HG03095 (cell line): ENCODE measurements around the gene ST6GAL2.

Experiments used
- ATAC-seq: cut with Tn5 transposase; IDR thresholded peaks from one replicate; pipeline ENCODE4 v1.9.1; 2021; ENCODE audit warnings: moderate library complexity; ENCODE audit not compliant: unreplicated experiment

ST6GAL2 gene, protein sequence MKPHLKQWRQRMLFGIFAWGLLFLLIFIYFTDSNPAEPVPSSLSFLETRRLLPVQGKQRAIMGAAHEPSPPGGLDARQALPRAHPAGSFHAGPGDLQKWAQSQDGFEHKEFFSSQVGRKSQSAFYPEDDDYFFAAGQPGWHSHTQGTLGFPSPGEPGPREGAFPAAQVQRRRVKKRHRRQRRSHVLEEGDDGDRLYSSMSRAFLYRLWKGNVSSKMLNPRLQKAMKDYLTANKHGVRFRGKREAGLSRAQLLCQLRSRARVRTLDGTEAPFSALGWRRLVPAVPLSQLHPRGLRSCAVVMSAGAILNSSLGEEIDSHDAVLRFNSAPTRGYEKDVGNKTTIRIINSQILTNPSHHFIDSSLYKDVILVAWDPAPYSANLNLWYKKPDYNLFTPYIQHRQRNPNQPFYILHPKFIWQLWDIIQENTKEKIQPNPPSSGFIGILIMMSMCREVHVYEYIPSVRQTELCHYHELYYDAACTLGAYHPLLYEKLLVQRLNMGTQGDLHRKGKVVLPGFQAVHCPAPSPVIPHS

DNA sequence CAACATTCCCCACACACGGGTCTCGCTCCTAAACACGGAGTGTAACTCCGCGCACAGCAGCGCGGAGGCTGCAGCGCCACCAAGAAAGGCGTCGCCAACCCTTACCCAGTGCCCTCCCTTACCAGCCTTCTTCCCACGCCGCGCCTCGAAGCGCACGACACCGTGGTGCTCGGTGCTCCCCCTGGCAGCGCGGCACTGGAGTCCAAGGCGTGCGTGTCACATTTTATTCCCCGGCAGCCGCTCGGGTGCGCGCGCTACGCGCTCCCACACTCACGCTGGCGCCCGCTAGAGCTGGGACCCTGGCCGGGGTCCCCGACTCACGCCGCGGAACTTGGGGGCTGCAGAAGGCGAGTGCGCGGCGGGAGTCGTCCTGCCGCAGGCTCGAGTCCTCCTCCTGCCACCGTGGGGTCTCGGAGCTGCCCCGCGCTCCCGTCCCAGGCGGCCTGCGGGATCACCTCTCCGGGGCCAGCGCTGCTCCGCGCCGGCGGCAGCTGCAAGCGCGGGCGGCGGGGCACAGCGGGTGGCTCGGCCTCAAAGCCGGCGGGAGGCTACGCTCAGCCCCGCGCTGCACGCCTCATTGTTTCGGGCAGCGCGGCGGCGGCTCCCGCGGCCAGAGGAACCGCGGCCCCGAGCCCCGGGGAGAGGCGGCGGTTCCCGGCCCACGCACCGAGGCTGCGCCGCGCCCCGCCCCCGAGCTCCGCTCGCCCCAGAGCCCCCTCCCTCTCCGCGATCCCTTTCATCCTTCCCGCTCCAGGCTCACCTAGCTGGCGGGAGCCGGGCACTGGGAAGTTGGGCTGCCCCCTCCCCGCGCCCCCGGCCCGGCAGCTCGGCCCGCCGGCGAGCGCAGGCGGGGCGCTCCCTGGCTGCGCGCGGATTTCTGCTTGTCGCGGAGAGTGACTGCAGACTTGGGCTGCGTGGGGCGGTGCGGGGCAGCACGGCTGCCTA, at the start of gene ST6GAL2:
TSS of gene ST6GAL2 (minus strand) at position 197 of the 945 bp plus-strand sequence. CDS start 42,190 bp downstream, outside the sequence.
- ATAC-seq, result no peak

DNA sequence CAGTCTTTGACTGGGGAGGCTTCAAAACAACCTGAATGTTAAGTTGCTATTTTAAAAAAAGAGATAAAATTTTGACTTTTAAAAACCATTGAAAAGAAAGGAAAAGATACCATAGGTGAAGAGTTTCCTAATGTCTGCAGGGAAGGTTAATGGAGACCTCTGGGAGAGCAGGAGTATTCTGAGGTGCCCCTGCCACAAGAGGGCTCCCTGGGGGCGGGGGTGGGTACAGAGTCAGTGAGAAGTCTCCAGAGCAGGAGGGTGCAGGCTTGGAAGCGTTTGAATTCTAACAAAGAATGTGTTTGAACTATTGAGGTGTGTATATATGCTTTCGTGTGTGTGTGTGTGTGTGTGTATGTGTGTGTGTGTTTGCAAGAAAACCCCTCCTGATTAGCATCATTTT, 46.7 kb upstream of the ST6GAL2 start:
- ATAC-seq, result no peak

DNA sequence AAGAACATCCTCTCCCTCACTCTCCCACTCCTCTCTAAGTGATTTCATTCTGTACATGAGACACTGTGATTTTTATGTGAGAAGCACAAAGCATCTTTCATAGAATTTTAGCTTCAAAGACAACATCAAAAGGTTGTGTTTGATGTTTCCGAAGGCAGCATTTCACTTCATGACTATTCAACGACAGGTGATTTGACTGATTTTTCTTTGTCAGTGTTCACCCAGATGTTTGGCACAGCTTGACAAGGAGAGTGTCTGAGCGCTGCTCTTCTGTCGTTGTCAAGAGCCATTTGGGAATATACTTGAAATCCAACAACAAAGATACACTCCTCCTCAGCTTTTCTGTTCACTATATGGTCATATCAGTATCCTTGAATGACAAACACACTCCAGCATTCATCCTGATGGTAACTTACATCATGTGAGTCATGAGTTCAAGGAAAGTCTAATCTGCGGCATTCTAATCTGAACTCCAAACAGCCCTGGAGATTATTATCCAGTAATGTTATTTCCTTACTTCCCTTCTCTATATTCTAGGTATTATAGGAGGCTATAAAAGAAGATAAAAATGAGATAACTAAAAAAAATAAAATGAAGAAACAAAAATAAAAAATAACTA, 45.9 kb upstream of the ST6GAL2 start:
- ATAC-seq, result no peak

GRCh38 chr2:106921451-106921850, 35.5 kb upstream of the ST6GAL2 start:
- ATAC-seq, result no peak

GRCh38 chr2:106919012-106919411, 33.0 kb upstream of the ST6GAL2 start:
- no peak for ATAC-seq

DNA sequence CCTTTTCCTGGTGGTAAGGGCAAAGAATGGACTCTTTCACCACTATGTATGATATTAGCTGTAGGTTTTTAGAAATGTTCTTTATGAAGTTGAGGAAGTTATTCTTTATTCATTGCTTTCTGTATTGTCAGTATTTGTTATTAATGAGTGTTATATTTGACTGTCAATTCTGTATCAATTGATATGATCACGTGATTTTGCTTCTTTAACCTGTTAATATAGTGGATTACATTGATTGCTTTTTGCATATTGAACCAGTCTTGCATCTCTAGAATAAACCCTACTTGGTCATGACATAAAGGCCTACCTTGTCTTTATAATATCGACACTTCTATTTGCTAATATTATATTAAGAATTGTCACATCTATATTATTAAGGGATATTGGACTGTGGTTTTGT, 18.3 kb upstream of the ST6GAL2 start:
- ATAC-seq, result no peak

DNA sequence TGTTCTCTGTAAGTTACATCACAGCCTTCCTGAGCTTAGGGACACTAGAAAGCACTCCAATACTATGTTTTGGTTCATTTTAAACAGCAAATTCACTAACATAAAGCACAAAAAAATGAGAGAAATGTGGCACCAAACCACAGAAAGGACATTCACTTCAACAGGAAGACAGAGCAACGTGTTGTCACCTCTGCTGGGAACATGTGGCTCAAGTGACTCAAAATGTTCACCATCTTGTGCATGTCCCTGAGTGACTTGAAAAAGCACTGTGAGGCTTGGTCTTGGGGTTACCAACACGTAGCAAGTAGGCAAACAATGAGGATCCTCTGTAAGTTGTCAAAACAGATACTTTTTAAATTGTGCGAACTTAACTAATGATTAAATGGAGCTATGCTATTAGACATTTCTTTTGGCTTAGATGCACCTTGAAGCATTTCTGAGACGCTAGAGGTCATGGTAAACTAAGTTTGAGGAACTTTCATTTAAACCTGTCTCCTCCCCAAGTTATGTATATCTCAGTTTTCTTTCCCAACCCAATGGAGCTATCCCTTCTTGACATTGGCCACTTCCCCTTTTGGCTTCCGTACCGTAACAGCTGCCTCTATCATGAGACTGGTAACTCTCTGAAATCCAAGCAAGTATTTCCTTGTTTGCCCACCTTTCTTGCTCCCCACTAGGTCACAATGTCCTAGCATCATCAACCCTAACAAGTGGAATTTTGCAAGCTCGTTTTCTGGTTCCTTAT, 14.0 kb upstream of the ST6GAL2 start:
- ATAC-seq, result no peak

GRCh38 chr2:106894545-106894944, 8.6 kb upstream of the ST6GAL2 start:
- ATAC-seq, result no peak

DNA sequence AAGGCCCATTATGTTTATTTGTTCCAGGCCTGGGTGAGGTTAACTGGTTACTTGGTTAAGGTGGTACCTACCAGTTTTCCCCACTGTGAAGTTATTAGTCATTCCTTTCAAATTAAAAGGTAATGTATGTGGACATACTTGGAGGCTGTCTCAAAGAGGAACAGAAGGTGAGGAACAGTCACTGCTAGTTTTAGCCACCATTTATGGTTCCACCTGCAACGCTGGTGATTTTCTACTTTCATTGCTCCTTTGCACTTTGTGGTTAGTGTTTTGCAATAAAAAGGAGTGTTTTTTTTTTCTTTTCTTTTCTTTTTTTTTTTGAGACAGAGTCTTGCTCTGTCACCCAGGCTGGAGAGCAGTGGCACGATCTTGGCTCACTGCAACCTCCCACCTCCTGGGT, 6.1 kb upstream of the ST6GAL2 start:
- ATAC-seq, result no peak

- no peak for ATAC-seq
Observed at GRCh38 chr2:106890606-106891005, 4.6 kb upstream of the ST6GAL2 start.

- no peak for ATAC-seq
Observed at GRCh38 chr2:106886916-106887758, 1.2 kb upstream of the ST6GAL2 start.

DNA sequence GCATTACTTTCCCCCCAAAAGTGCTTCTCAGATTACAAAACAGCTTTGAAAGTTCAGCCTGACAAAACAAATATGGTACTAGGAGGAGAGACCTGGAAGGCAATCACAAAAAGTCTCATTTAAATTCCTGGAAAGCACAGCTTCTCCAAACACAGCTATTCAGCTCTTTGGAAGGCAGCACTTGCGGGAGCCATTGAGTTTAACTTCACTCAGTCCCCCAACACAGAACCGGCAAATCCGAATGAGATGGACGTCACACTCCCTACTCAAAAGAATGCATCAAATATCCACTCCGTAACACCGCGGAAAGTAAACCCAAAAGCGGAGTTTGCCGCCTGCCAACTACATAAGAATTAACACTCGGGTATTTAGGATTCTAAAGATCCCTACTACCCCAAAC, 638 bp downstream of the ST6GAL2 start:
- ATAC-seq, result no peak

DNA sequence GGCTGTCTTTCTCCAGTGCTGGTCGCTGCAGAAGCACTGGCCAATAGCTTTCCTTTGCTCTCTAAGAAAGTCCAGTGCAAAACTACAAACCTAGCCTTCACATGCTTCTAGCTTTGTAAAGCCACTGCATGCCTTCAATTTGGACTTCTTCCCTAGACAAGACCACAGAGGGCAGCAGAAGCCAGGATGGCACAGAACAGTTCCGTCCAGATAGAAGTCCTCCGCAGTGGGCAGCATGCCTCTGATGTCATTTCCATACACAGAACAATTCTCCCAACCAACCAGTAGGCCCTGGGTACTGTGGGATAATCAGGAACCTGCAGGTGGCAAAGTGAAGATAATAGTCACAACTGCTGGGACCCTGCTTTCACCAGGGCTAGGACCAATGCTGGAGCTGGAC, 3.3 kb downstream of the ST6GAL2 start:
- no peak for ATAC-seq

DNA sequence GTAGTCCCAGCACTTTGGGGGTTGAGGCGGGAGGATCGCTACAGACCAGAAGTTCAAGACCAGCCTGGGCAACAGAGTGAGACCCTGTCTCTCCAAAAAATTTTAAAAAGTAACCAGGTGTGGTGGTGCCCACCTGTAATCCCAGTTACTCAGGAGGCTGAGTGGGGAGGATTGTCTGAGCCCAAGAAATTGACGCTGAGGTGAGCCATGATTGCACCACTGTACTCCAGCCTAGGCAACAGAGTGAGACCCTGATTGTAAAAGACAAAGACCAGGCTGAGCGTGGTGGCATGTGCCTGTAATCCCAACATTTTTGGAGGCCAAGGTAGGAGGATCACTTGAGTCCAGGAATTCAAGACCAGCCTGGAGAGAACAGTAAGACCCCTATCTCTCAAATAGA, 7.8 kb downstream of the ST6GAL2 start:
- ATAC-seq, result no peak

DNA sequence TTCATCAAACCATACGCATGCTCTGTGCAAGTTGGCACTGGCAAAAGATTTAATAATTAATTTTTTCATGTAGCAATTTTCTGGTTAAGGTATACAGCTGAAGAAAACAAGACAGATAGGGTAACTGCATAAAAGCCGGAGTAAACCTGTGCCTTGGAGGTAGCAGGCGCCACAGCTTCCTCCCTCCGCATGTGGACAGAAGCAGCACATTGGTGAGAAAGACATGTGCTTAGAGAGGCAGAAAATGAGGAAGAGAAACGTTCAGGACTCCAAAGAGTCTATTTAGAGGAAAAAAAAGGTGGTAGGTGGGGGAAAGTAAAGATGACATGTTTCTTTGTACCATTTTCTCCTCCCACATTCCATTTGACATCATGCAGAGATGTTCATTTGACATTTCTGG, 9.3 kb downstream of the ST6GAL2 start:
- ATAC-seq, result peak; percentile 73

DNA sequence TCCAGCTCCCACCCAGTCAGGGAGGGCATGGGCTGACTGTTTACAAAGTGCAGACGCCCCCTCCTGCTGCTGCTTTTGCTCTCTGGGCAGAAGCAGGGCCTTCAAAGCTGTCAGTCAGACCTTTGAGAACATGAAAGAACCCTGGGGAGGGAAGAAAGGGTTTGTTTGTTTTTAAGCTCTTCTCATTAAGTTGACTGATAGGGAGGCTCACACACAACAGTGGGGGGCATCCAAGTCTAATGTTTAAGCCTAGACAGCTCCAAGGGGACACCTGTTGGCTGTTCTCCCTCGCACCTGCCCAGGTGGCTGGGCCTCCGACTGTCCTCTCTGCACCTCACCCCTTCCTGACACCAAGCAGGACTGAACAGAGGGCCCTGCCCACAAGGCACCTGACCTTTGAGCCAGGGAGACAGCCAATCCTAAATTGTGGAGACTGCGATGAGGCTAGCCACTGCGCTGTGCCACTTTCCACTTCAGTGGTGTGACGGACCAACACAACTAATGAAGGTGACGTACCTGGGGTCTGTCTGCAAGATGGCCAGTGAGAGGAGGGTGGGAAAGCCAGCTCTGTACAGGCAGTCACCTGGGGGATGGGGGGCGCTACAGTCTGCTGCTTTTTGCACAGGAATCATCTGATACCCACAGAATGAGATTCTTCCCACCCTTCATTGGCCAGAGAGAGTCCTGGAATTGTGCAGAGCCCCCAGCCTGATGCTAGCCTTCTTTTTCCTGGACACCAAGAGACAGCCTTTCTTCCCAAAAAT, 16.3 kb downstream of the ST6GAL2 start:
- no peak for ATAC-seq

- ATAC-seq, result no peak
Observed at GRCh38 chr2:106868275-106868674, 17.7 kb downstream of the ST6GAL2 start.

DNA sequence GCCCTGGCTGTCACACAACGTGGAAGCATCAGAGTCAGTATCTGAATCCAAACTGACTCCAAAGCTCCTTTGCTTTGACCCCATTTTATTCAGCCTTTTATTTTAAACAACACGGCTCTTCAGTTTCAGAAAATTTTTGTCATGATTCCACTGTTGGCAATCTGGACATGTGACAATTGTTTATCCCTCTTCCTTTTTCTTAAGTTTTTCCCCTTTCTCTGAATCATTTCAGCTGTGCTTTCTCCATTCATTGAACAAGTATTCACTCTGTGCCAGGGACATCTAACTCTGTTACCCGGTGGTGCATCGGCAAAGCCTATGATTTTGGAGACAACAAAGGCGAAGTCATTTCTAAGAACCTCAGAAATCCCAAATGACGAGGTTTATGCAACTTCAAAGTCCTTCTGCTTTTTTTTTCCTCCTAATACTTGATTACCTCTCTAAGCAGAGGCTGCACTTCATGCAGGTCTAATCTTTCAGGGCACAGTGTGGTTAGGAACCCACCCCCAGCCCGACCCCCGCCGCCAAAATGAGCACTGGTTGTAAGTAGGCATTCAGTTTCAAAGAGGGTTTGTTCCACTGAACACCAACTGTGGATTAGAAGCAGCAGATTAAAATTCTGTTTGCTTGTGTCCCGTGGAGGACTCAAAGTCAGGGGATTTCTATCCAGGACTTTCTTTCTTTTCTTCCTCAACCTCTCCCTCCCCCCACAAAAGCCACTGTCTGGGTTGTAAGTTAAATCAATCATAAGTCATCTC, 18.6 kb downstream of the ST6GAL2 start:
- ATAC-seq, result no peak
